Measurements from ENCODE around the gene FBN2. TPM values are rescaled to one million over a fixed set of nuclear protein-coding genes. Genes with fewer than 3 reads are reported as not detected.
"Not testable (repeated sequence)": the region's sequence is repeated elsewhere in the genome, so short reads cannot be mapped to it uniquely, and the experiment has no call there.

The FBN2 gene
- total and polyA plus RNA-seq, 11 donors, result 7.4 to 28.0 (median 9.7) TPM

- DNase-seq, result peak in 3 of 5 donors; percentile 16 to 28 (median 22)
- H3K27ac ChIP-seq, result no peak overlapping the region
- no peaks in the 10 kb centered on the region for H3K36me3 ChIP-seq
- ATAC-seq, result peak in 3 of 4 donors; percentile 41 to 54 (median 45)
- no peak overlapping the region for H3K4me3 ChIP-seq
- intact Hi-C loops (cut with DNase I), result no loop called here
- peaks cover 0 to 11% (median 1%) of the 10 kb centered on the region in 12 donors for H3K4me1 ChIP-seq
- peaks cover 0 to 13% (median 0%) of the 10 kb centered on the region in 12 donors for H3K9me3 ChIP-seq
- H3K27me3 ChIP-seq, result no peaks in the 10 kb centered on the region
- 63 to 77% (median 69%) methylated on average over 9 of the region's 9 CpGs for WGBS, 4 donors
- TF ChIP-seq POLR2A (IDR thresholded peaks at IDR 0.05) (no peak), CTCF (IDR thresholded peaks at IDR 0.05) (no peak)
Observed at GRCh38 chr5:128464596-128464995, 73.4 kb downstream of the FBN2 start.

GRCh38 chr5:128462330-128462729 is 75.7 kb downstream of the FBN2 start:
- intact Hi-C loops (cut with DNase I), result no loop called here
- WGBS, 4 donors, result 6 to 9% (median 8%) methylated on average over 2 of the region's 2 CpGs

GRCh38 chr5:128457147-128457915 is 80.7 kb downstream of the FBN2 start:
- ATAC-seq; H3K27me3 ChIP-seq; DNase-seq; H3K27ac ChIP-seq; H3K36me3 ChIP-seq; intact Hi-C loops (cut with DNase I); H3K4me3 ChIP-seq: not testable (repeated sequence)
- Histone ChIP-seq H3K4me1 (peaks cover 0 to 10% (median 0%) of the 10 kb centered on the region in 12 donors), H3K9me3 (peaks cover 0 to 13% (median 0%) of the 10 kb centered on the region in 12 donors)
- WGBS, 4 donors, result 48 to 56% (median 53%) methylated on average over 3 of the region's 3 CpGs

More at GRCh38 chr5:128462330-128462729, 75.7 kb downstream of the FBN2 start:
- peaks cover 0 to 11% (median 1%) of the 10 kb centered on the region in 12 donors for H3K4me1 ChIP-seq
- TF ChIP-seq POLR2A (IDR thresholded peaks at IDR 0.05), result no peak
- no peak for TF ChIP-seq CTCF (IDR thresholded peaks at IDR 0.05)
- no peaks in the 10 kb centered on the region for H3K27me3 ChIP-seq
- H3K9me3 ChIP-seq, result peaks cover 0 to 13% (median 0%) of the 10 kb centered on the region in 12 donors
- peak overlapping the region in 2 of 12 donors; percentile 3 to 9 for H3K27ac ChIP-seq
- ATAC-seq, result no peak
- no peaks in the 10 kb centered on the region for H3K36me3 ChIP-seq
- H3K4me3 ChIP-seq, result no peak overlapping the region
- DNase-seq, result no peak

- Histone ChIP-seq H3K27ac (no peak overlapping the region), H3K4me3 (no peak overlapping the region), H3K27me3 (no peaks in the 10 kb centered on the region), H3K9me3 (peaks cover 0 to 12% (median 0%) of the 10 kb centered on the region in 12 donors), H3K36me3 (no peaks in the 10 kb centered on the region), H3K4me1 (peaks cover 0 to 5% (median 0%) of the 10 kb centered on the region in 12 donors)
- DNase-seq, result no peak
- no peak for ATAC-seq
- 54 to 82% (median 67%) methylated on average over 6 to 7 of the region's 7 CpGs for WGBS, 4 donors
- intact Hi-C loops (cut with DNase I), result no loop called here
- TF ChIP-seq POLR2A (IDR thresholded peaks at IDR 0.05) (no peak), CTCF (IDR thresholded peaks at IDR 0.05) (no peak)
Observed at GRCh38 chr5:128455841-128456361, 82.1 kb downstream of the FBN2 start.

All from heart left ventricle (tissue), 16 donors.